SK-N-SH (cell line): Measurements from ENCODE around the gene CFAP97D1.

ENCODE experiments used
- CHD2 ChIP-seq: fragments of 150-350 bp; IDR thresholded peaks from 2 replicates; pipeline ENCODE4 v1.6.1; 2018; ENCODE audit warnings: low read length; ENCODE audit not compliant: partially characterized antibody
- CTCF ChIP-seq: fragments of 200-600 bp; sonication (generic); IDR thresholded peaks from 2 replicates; pipeline ENCODE4 v1.6.1; 2017; ENCODE audit warnings: antibody characterized with exemption, mild to moderate bottlenecking, moderate library complexity
- EZH2phosphoT487 ChIP-seq: fragments of 200-600 bp; sonication (generic); IDR thresholded peaks from 2 replicates; pipeline ENCODE4 v1.6.1; 2017; ENCODE audit warnings: low read depth, mixed run types, mild to moderate bottlenecking, antibody characterized with exemption, moderate library complexity, borderline replicate concordance
- FOXJ3 ChIP-seq: sonication (generic); formaldehyde crosslinking; IDR thresholded peaks from 2 replicates; pipeline ENCODE4 v1.5.1; 2020; ENCODE audit warnings: mild to moderate bottlenecking, missing genetic modification reagents
- MXI1 ChIP-seq: IDR thresholded peaks from 2 replicates; pipeline ENCODE4 v1.6.1; 2012; ENCODE audit warnings: mild to moderate bottlenecking, low read depth, low read length, improper control_type of control experiment
- NRF1 ChIP-seq: IDR thresholded peaks from 2 replicates; pipeline ENCODE4 v1.6.1; 2012; ENCODE audit warnings: low read depth, mild to moderate bottlenecking, low read length
- REST ChIP-seq: IDR thresholded peaks from 2 replicates; pipeline ENCODE4 v1.6.1; 2012; ENCODE audit warnings: mild to moderate bottlenecking, low read depth, low read length, moderate library complexity
- TCF12 ChIP-seq: IDR thresholded peaks from 2 replicates; pipeline ENCODE4 v1.4.0; 2012

DNA sequence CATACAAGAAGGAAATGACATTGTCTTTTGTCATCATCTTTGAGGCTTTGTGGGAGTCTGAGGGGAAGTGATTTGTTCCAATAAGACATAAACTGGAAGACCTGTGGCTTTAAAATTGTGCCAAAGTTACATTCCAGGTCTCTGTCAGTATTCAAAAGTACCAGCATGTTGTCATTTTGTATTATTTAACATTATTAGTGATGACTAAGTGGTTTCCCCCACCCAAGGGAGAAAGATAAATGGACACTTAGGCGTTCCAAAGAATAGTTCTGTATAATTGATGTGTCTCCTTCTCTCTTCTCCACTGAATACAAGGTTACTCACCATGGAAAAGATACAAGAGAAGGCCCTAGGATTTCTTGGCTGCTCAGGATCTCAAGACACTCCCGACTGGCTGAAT, 3.8 kb downstream of the CFAP97D1 start:
- TF ChIP-seq EZH2phosphoT487 (no peak), CTCF (no peak), FOXJ3 (CRISPR knock-in tag) (no peak), TCF12 (peak; percentile 86), MXI1 (no peak), REST (no peak), CHD2 (no peak), NRF1 (no peak)
